Common myeloid progenitor, CD34-positive (primary cell): ENCODE data around the gene ITPKB.

ENCODE experiments used
- CTCF ChIA-PET: fragments of 350-600 bp; sonication (Branson Sonifier 250); formaldehyde crosslinking; loops from one replicate; lab custom pipeline; 2021; ENCODE audit warnings: antibody characterized with exemption; lab: Charles Lee
- POLR2A ChIA-PET: fragments of 350-600 bp; sonication (Branson Sonifier 250); formaldehyde crosslinking; loops from one replicate; lab custom pipeline; 2021; ENCODE audit warnings: antibody characterized with exemption; lab: Charles Lee
- DNase-seq, 3 donors: peaks; one replicate each; pipeline versions ENCODE4 v3.0.0 to v3.0.0-alpha.2; 2013
- H3K27ac ChIP-seq, 2 experiments: 1 replicate in 1 of 2; 2 replicates in 1 of 2; pipeline ENCODE4 v1.7.0; 2013; ENCODE audit warnings: inconsistent platforms in 2 of 2, low read length in 2 of 2, mild to moderate bottlenecking in 2 of 2, low read depth in 1 of 2, moderate library complexity in 1 of 2; ENCODE audit not compliant: severe bottlenecking in 2 of 2, insufficient read depth in 1 of 2, poor library complexity in 1 of 2
- H3K27me3 ChIP-seq, 5 experiments: replicated peaks in 2 of 5; 1 replicate in 3 of 5; 2 replicates in 2 of 5; pipeline versions ENCODE4 v1.6.1 to v1.7.0; 2013; ENCODE audit warnings: low read length in 4 of 5, mild to moderate bottlenecking in 2 of 5, moderate library complexity in 2 of 5, inconsistent platforms in 1 of 5; ENCODE audit not compliant: insufficient read depth in 5 of 5, control insufficient read depth in 4 of 5
- H3K36me3 ChIP-seq, 4 experiments: 1 replicate in 2 of 4; 2 replicates in 2 of 4; pipeline versions ENCODE4 v1.6.1 to v1.7.0; 2013; ENCODE audit warnings: low read length in 3 of 4, control low read depth in 1 of 4, mild to moderate bottlenecking in 1 of 4; ENCODE audit not compliant: control insufficient read depth in 4 of 4, insufficient read depth in 4 of 4
- H3K4me1 ChIP-seq, 4 experiments: 1 replicate in 3 of 4; 2 replicates in 1 of 4; pipeline versions ENCODE4 v1.6.1 to v1.7.1; 2013; ENCODE audit warnings: low read length in 3 of 4, mild to moderate bottlenecking in 3 of 4, control low read depth in 1 of 4, inconsistent platforms in 1 of 4, moderate library complexity in 1 of 4; ENCODE audit not compliant: control insufficient read depth in 4 of 4, insufficient read depth in 4 of 4; ENCODE audit errors: control extremely low read depth in 1 of 4
- H3K4me3 ChIP-seq, 7 experiments: 1 replicate in 4 of 7; 2 replicates in 3 of 7; pipeline versions ENCODE4 v1.5.1 to v1.7.0; 2013; ENCODE audit warnings: mild to moderate bottlenecking in 7 of 7, low read length in 6 of 7, moderate library complexity in 6 of 7, inconsistent platforms in 2 of 7, low read depth in 2 of 7, control low read depth in 1 of 7; ENCODE audit not compliant: insufficient read depth in 4 of 7, control insufficient read depth in 1 of 7; ENCODE audit errors: extremely low read depth in 1 of 7
- H3K9me3 ChIP-seq, 5 experiments: 1 replicate in 4 of 5; 2 replicates in 1 of 5; pipeline versions ENCODE4 v1.6.1 to v1.7.1; 2013; ENCODE audit warnings: low read length in 4 of 5, mild to moderate bottlenecking in 2 of 5, inconsistent platforms in 1 of 5, low read depth in 1 of 5, moderate library complexity in 1 of 5; ENCODE audit not compliant: control insufficient read depth in 4 of 5, insufficient read depth in 2 of 5; ENCODE audit errors: control extremely low read depth in 1 of 5
- WGBS: methylation state at CpG from one replicate; pipeline ENCODE4 v1.1.5; 2013; ENCODE audit not compliant: insufficient coverage; 5-methylcytosine and 5-hydroxymethylcytosine counted together

ITPKB gene

GRCh38 chr1:226731257-226731893 lies 7.7 kb downstream of the ITPKB start:
- ChIA-PET CTCF (interaction anchor here (0.9 to 1.2 kb wide), 2 partner anchors 9 to 43 kb away, joined by 4 to 5 read pairs; no protein-coding TSS in a partner anchor), POLR2A (no interaction called here)
- peak overlapping the region in 2 of 7 experiments; percentile 4 to 33 for H3K4me3 ChIP-seq
- H3K27me3 ChIP-seq, result no peaks in the 10 kb centered on the region
- peaks cover 31 to 70% (median 58%) of the 10 kb centered on the region in 4 experiments for H3K4me1 ChIP-seq
- H3K9me3 ChIP-seq, result no peaks in the 10 kb centered on the region
- 76% methylated on average over 3 of the region's 3 CpGs for WGBS
- no peak overlapping the region for H3K27ac ChIP-seq
- H3K36me3 ChIP-seq, result peaks cover 12 to 53% (median 34%) of the 10 kb centered on the region in 4 experiments
- no peak for DNase-seq

GRCh38 chr1:226730836-226731235 lies 8.2 kb downstream of the ITPKB start:
- POLR2A ChIA-PET, result interaction anchor here (0.7 kb wide), 1 partner anchor 18 kb away, joined by 3 read pairs; no protein-coding TSS in a partner anchor
- no peaks in the 10 kb centered on the region for H3K27me3 ChIP-seq
- no peak overlapping the region for H3K4me3 ChIP-seq
- no peak overlapping the region for H3K27ac ChIP-seq
- CTCF ChIA-PET, result interaction anchor here (1.2 to 1.4 kb wide), 2 partner anchors 9 to 73 kb away, joined by 3 to 4 read pairs; no protein-coding TSS in a partner anchor
- H3K36me3 ChIP-seq, result peaks cover 12 to 51% (median 30%) of the 10 kb centered on the region in 4 experiments
- H3K4me1 ChIP-seq, result peaks cover 35 to 70% (median 57%) of the 10 kb centered on the region in 4 experiments
- no CpG with 5 or more reads among the region's 3 CpGs for WGBS
- H3K9me3 ChIP-seq, result no peaks in the 10 kb centered on the region
- no peak for DNase-seq

GRCh38 chr1:226730071-226730470 lies 9.0 kb downstream of the ITPKB start:
- H3K36me3 ChIP-seq, result peaks cover 7 to 45% (median 23%) of the 10 kb centered on the region in 4 experiments
- POLR2A ChIA-PET, result no interaction called here

GRCh38 chr1:226728448-226728847 lies 10.6 kb downstream of the ITPKB start:
- ChIA-PET CTCF (interaction anchor here (1.1 to 1.8 kb wide), 2 partner anchors 8 to 20 kb away, joined by 3 to 5 read pairs; no protein-coding TSS in a partner anchor), POLR2A (interaction anchor here (0.5 kb wide), 1 partner anchor 178 kb away, joined by 7 read pairs; no protein-coding TSS in a partner anchor)
- Histone ChIP-seq H3K4me3 (no peak overlapping the region), H3K36me3 (peaks cover 5 to 32% (median 14%) of the 10 kb centered on the region in 4 experiments), H3K27ac (no peak overlapping the region), H3K9me3 (no peaks in the 10 kb centered on the region), H3K27me3 (no peaks in the 10 kb centered on the region), H3K4me1 (peaks cover 41 to 70% (median 56%) of the 10 kb centered on the region in 4 experiments)
- no peak for DNase-seq
- 93% methylated on average over 6 of the region's 6 CpGs for WGBS

More at GRCh38 chr1:226730071-226730470, 9.0 kb downstream of the ITPKB start:
- no peak for DNase-seq
- WGBS, result no CpG with 5 or more reads among the region's 1 CpG
- CTCF ChIA-PET, result interaction anchor here (0.6 to 1.8 kb wide), 3 partner anchors 22 to 72 kb away, joined by 3 to 5 read pairs (median 3); no protein-coding TSS in a partner anchor
- Histone ChIP-seq H3K9me3 (no peaks in the 10 kb centered on the region), H3K4me1 (peaks cover 36 to 70% (median 58%) of the 10 kb centered on the region in 4 experiments), H3K27ac (no peak overlapping the region), H3K27me3 (no peaks in the 10 kb centered on the region), H3K4me3 (no peak overlapping the region)

- Histone ChIP-seq H3K4me1 (peaks cover 33 to 62% (median 53%) of the 10 kb centered on the region in 4 experiments), H3K36me3 (peaks cover 5 to 28% (median 15%) of the 10 kb centered on the region in 4 experiments), H3K27me3 (no peaks in the 10 kb centered on the region), H3K9me3 (no peaks in the 10 kb centered on the region), H3K27ac (peak overlapping the region in 1 of 2 experiments; percentile 65), H3K4me3 (no peak overlapping the region)
- ChIA-PET POLR2A (no interaction called here), CTCF (interaction anchor here (1.3 kb wide), 1 partner anchor 10 kb away, joined by 5 read pairs; no protein-coding TSS in a partner anchor)
- 66% methylated on average over 3 of the region's 4 CpGs for WGBS
- DNase-seq, result peak in 1 of 3 donors; percentile 13
Measured at GRCh38 chr1:226725897-226726267, 13.2 kb downstream of the ITPKB start.

- H3K36me3 ChIP-seq, result peaks cover 2 to 21% (median 14%) of the 10 kb centered on the region in 4 experiments
- H3K9me3 ChIP-seq, result no peaks in the 10 kb centered on the region
- CTCF ChIA-PET, result interaction anchor here (1.5 to 3.2 kb wide), 3 partner anchors 10 to 36 kb away, joined by 5 to 16 read pairs (median 10); no protein-coding TSS in a partner anchor
- POLR2A ChIA-PET, result interaction anchor here (0.9 kb wide), 1 partner anchor 9 kb away, joined by 3 read pairs; no protein-coding TSS in a partner anchor
- no peak overlapping the region for H3K27ac ChIP-seq
- H3K4me1 ChIP-seq, result peaks cover 32 to 67% (median 57%) of the 10 kb centered on the region in 4 experiments
- 90% methylated on average over 10 of the region's 13 CpGs for WGBS
- H3K27me3 ChIP-seq, result no peaks in the 10 kb centered on the region
- no peak for DNase-seq
- no peak overlapping the region for H3K4me3 ChIP-seq
Measured at GRCh38 chr1:226723657-226724532, 15.2 kb downstream of the ITPKB start.
